ENCODE results near the gene ALAS1. TPM values are rescaled to one million over a fixed set of nuclear protein-coding genes. Genes with fewer than 3 reads are reported as not detected.

ALAS1 gene
- total and polyA plus RNA-seq, 9 donors = 16.1 to 70.1 (median 25.8) TPM

GRCh38 chr3:52262447-52262846 lies 64.5 kb downstream of the ALAS1 start:
- Histone ChIP-seq H3K27ac (no peak overlapping the region), H3K9me3 (no peaks in the 10 kb centered on the region), H3K27me3 (no peaks in the 10 kb centered on the region), H3K4me1 (ENCODE audit: insufficient read depth) (no peaks in the 10 kb centered on the region), H3K4me3 (no peak overlapping the region), H3K36me3 (no peaks in the 10 kb centered on the region)
- no peak for TF ChIP-seq EP300 (IDR thresholded peaks at IDR 0.05)
- TF ChIP-seq CTCF (IDR thresholded peaks at IDR 0.05) = no peak
- no peak for TF ChIP-seq POLR2A (IDR thresholded peaks at IDR 0.05)
- DNase-seq = no peak
- intact Hi-C loops (cut with DNase I) = no loop called here

Other genes starting within 250 kb of the ALAS1 start
- under 1 TPM; 0.23 to 0.83 (median 0.36) TPM for gene GPR62, start 242.8 kb upstream of the ALAS1 start, total RNA-seq
- gene GPR62, start 242.8 kb upstream of the ALAS1 start, polyA plus RNA-seq = under 1 TPM; 0.15 to 0.22 TPM
- gene PCBP4, start 230.7 kb upstream of the ALAS1 start, total RNA-seq = 10 to 100 TPM; 36.9 to 83.3 (median 49.0) TPM
- 10 to 100 TPM in 1 of 2 donors, 1 to 10 TPM in 1; 4.5 to 28.7 TPM for gene PCBP4, start 230.7 kb upstream of the ALAS1 start, polyA plus RNA-seq
- gene ABHD14B, start 224.1 kb upstream of the ALAS1 start, total RNA-seq = 10 to 100 TPM; 37.1 to 55.7 (median 45.5) TPM
- 10 to 100 TPM; 58.4 to 70.9 TPM for gene ABHD14B, start 224.1 kb upstream of the ALAS1 start, polyA plus RNA-seq
- gene ABHD14A, start 223.1 kb upstream of the ALAS1 start, total RNA-seq = 10 to 100 TPM; 13.2 to 36.1 (median 27.4) TPM
- 10 to 100 TPM in 1 of 2 donors, 1 to 10 TPM in 1; 5.1 to 30.8 TPM for gene ABHD14A, start 223.1 kb upstream of the ALAS1 start, polyA plus RNA-seq
- gene ACY1, start 214.6 kb upstream of the ALAS1 start, total RNA-seq = 10 to 100 TPM; 13.8 to 27.4 (median 21.1) TPM
- 10 to 100 TPM in 1 of 2 donors, 1 to 10 TPM in 1; 8.4 to 10.2 TPM for gene ACY1, start 214.6 kb upstream of the ALAS1 start, polyA plus RNA-seq
- gene RPL29, start 202.3 kb upstream of the ALAS1 start, total RNA-seq = 1,000 to 10,000 TPM; 1,785 to 3,905 (median 1,999) TPM
- 1,000 to 10,000 TPM; 1,901 to 3,982 TPM for gene RPL29, start 202.3 kb upstream of the ALAS1 start, polyA plus RNA-seq
- 10 to 100 TPM in 5 of 7 donors, 1 to 10 TPM in 2; 5.1 to 18.0 (median 15.2) TPM for gene DUSP7, start 141.6 kb upstream of the ALAS1 start, total RNA-seq
- 1 to 10 TPM; 6.5 to 8.6 TPM for gene DUSP7, start 141.6 kb upstream of the ALAS1 start, polyA plus RNA-seq
- 1 to 10 TPM in 5 of 7 donors, under 1 TPM in 2; 0.53 to 1.8 (median 1.3) TPM for gene POC1A, start 43.7 kb upstream of the ALAS1 start, total RNA-seq
- 1 to 10 TPM; 1.1 to 1.3 TPM for gene POC1A, start 43.7 kb upstream of the ALAS1 start, polyA plus RNA-seq
- 1 to 10 TPM in 1 of 7 donors, under 1 TPM in 4, not detected in 2; 0.22 to 1.5 (median 0.74) TPM for gene TLR9, start 27.5 kb downstream of the ALAS1 start, total RNA-seq
- under 1 TPM; 0.15 to 0.58 TPM for gene TLR9, start 27.5 kb downstream of the ALAS1 start, polyA plus RNA-seq
- gene TWF2, start 41.0 kb downstream of the ALAS1 start, total RNA-seq = 10 to 100 TPM; 34.0 to 56.3 (median 43.3) TPM
- gene TWF2, start 41.0 kb downstream of the ALAS1 start, polyA plus RNA-seq = 10 to 100 TPM; 14.3 to 40.7 TPM
- gene PPM1M, start 47.6 kb downstream of the ALAS1 start, total RNA-seq = 10 to 100 TPM; 15.4 to 32.4 (median 23.4) TPM
- 10 to 100 TPM; 25.7 to 48.4 TPM for gene PPM1M, start 47.6 kb downstream of the ALAS1 start, polyA plus RNA-seq
- gene WDR82, start 80.5 kb downstream of the ALAS1 start, total RNA-seq = 100 to 1,000 TPM in 2 of 7 donors, 10 to 100 TPM in 5; 36.4 to 104 (median 95.2) TPM
- gene WDR82, start 80.5 kb downstream of the ALAS1 start, polyA plus RNA-seq = 100 to 1,000 TPM in 1 of 2 donors, 10 to 100 TPM in 1; 55.3 to 110 TPM
- 10 to 100 TPM in 1 of 7 donors, 1 to 10 TPM in 6; 3.7 to 12.2 (median 6.2) TPM for gene GLYCTK, start 89.7 kb downstream of the ALAS1 start, total RNA-seq
- gene GLYCTK, start 89.7 kb downstream of the ALAS1 start, polyA plus RNA-seq = 1 to 10 TPM in 1 of 2 donors, under 1 TPM in 1; 0.83 to 6.8 TPM
- 10 to 100 TPM in 2 of 7 donors, 1 to 10 TPM in 5; 5.0 to 15.7 (median 7.8) TPM for gene DNAH1, start 118.2 kb downstream of the ALAS1 start, total RNA-seq
- 1 to 10 TPM; 3.1 to 3.9 TPM for gene DNAH1, start 118.2 kb downstream of the ALAS1 start, polyA plus RNA-seq
- gene BAP1, start 211.8 kb downstream of the ALAS1 start, total RNA-seq = 10 to 100 TPM; 31.7 to 71.0 (median 63.8) TPM
- gene BAP1, start 211.8 kb downstream of the ALAS1 start, polyA plus RNA-seq = 10 to 100 TPM; 45.5 to 56.6 TPM
- gene PHF7, start 212.5 kb downstream of the ALAS1 start, total RNA-seq = 10 to 100 TPM in 1 of 7 donors, 1 to 10 TPM in 6; 2.5 to 18.2 (median 6.2) TPM
- gene PHF7, start 212.5 kb downstream of the ALAS1 start, polyA plus RNA-seq = 1 to 10 TPM; 3.7 to 8.9 TPM
- gene SEMA3G, start 246.9 kb downstream of the ALAS1 start, total RNA-seq = 10 to 100 TPM in 1 of 7 donors, 1 to 10 TPM in 6; 1.5 to 12.3 (median 3.7) TPM
- gene SEMA3G, start 246.9 kb downstream of the ALAS1 start, polyA plus RNA-seq = 10 to 100 TPM in 1 of 2 donors, 1 to 10 TPM in 1; 8.2 to 11.9 TPM

All from ovary (tissue), 9 donors.